ENCODE data around the gene GRID1.
A peak's percentile ranks its signal among the peaks of the same experiment; 100 is the strongest.

The GRID1 gene

DNA sequence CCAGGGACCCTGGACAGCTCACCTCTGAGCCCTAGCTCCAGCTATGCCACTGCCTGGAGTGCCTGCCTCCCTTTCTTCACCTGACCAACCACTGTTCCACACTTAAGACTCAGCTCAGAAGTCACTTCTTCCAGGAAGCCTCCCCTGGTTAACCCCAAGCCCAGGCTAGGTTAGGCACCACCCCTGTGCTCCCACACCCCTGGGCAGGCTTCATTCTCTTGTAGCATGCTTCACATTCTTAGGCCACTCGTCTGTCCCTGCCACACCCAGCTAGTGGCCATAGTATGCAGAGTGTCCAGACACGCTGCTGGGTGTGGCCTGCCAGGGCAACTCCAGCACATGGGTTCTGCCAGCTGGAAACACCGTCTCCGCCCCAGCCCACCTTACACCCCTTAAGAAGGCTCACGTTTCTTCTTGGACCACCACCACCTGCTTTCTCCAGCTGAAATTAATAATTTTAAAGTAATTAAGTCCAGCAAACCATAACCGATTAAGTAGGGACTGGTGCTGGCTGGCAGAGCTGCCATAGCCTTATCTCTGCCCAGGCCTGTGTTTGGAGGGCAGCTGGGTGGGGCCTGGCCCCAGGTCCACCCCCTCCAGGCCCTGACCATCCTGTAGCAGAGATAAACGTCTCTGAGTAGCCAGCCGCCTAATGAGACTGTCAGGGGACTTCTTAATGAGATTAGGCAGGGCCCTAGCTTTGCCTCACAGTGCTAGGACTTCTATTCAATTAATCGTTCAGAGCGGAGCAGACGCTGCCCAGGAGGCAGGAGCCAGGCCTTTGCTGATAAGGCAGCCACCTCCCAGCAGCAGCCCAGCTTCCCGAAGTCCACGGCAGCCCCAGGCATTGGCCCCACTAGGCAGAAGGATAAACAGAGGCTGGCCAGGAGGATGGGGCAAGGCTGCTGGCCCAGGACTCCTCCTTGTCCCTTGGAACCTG, 20.5 kb downstream of the GRID1 start:
- TF ChIP-seq, protein P1, sequence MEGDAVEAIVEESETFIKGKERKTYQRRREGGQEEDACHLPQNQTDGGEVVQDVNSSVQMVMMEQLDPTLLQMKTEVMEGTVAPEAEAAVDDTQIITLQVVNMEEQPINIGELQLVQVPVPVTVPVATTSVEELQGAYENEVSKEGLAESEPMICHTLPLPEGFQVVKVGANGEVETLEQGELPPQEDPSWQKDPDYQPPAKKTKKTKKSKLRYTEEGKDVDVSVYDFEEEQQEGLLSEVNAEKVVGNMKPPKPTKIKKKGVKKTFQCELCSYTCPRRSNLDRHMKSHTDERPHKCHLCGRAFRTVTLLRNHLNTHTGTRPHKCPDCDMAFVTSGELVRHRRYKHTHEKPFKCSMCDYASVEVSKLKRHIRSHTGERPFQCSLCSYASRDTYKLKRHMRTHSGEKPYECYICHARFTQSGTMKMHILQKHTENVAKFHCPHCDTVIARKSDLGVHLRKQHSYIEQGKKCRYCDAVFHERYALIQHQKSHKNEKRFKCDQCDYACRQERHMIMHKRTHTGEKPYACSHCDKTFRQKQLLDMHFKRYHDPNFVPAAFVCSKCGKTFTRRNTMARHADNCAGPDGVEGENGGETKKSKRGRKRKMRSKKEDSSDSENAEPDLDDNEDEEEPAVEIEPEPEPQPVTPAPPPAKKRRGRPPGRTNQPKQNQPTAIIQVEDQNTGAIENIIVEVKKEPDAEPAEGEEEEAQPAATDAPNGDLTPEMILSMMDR (conservative IDR thresholded peaks at IDR 0.05) = no peak
- no peak overlapping the region for H3K27ac ChIP-seq

DNA sequence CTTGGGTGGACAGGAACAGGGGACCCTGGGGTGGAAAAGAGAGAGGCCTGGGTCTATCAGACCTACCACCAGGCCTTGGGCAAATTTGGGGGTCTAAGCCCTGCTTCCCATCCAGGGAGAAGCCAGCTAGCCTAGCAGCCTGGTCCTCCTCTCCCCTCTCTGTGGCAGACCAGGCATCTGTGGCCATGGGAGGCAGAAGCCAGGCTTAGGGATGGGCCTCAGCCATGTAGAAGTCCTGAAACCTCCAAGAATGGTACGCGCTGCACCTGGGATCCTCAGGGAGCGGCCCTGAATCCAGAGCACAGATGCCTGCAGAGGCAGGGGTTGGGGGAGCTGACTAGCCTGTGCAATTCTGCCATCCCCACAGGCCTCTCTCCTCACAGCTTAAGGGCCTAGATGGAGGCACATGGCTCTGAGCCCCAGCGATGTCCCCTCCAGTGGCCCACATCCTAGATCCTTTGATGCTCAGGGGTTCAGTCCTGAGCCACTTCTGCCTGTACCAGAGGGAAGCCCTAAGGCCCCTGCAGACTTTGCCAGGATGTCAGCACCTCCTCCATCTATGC, 21.2 kb downstream of the GRID1 start:
- TF ChIP-seq, protein P1 (conservative IDR thresholded peaks at IDR 0.05) = no peak
- no peak overlapping the region for H3K27ac ChIP-seq

DNA sequence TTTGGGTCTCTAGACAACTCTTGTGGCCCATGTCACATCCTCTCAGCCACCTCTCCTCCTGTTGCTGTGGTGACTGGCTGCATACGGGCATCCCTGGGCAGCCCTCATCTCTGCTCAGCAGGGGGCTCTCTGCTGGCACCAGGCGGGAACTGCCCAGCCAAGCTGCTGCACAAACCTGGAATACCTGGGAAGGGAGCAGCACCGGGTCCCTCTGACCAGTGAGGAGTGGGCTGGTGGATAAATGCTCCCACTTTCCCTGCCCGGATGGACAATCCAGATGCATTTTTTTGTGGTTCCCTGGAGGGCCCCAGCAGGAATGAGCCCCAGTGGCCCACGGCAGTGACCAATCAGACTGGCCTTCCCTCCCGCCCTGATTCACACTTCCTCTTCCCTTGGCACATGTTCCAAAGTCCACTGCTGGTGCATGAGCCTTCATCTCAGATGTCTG, 21.9 kb downstream of the GRID1 start:
- TF ChIP-seq, protein P1 (conservative IDR thresholded peaks at IDR 0.05) = no peak
- no peak overlapping the region for H3K27ac ChIP-seq

DNA sequence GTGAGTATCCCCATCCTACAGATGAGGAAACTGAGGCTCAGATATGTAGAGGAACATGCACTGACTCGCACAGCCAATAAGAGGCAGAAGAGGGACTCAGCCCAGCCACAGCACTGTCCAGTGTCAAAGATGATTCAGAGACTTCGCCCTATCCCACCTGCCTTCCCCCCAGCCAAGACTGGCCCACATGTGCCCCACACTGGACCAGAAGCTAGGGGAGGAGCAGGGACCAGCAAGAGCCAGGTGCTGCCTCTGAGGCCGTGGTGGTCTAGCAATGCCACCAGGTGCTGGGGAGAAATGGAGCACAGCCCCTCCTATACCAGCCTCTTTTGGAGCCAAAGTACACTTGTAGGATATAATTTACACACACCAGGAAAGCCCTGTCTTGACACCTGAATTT, 22.3 kb downstream of the GRID1 start:
- peak overlapping the region; percentile 69; the same call in 1 of the 2 replicates for H3K27ac ChIP-seq

DNA sequence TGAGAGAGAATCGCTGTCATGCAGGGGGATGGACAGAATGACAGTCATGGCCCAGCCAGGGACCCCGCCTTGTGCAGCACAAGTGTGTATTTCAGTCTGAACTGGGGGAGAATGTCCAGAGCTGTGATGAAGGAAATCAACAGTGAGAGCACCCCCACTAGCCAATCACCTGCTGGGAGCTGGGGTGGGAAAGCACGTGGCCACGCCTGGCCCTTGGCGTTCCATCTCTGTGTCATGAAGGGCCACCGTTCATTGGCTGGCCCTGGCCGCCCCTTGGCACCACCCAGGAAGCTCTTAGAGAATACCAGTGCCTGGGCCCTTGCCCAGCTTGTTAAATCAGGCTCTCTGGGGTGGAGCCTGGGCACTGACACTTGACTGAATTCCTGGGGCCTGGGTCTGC, 22.8 kb downstream of the GRID1 start:
- H3K27ac ChIP-seq = peak overlapping the region; percentile 69
- TF ChIP-seq, protein P1 (conservative IDR thresholded peaks at IDR 0.05) = no peak

More for the DNA sequence above, 22.3 kb downstream of the GRID1 start:
- TF ChIP-seq, protein P1 (conservative IDR thresholded peaks at IDR 0.05) = no peak

DNA sequence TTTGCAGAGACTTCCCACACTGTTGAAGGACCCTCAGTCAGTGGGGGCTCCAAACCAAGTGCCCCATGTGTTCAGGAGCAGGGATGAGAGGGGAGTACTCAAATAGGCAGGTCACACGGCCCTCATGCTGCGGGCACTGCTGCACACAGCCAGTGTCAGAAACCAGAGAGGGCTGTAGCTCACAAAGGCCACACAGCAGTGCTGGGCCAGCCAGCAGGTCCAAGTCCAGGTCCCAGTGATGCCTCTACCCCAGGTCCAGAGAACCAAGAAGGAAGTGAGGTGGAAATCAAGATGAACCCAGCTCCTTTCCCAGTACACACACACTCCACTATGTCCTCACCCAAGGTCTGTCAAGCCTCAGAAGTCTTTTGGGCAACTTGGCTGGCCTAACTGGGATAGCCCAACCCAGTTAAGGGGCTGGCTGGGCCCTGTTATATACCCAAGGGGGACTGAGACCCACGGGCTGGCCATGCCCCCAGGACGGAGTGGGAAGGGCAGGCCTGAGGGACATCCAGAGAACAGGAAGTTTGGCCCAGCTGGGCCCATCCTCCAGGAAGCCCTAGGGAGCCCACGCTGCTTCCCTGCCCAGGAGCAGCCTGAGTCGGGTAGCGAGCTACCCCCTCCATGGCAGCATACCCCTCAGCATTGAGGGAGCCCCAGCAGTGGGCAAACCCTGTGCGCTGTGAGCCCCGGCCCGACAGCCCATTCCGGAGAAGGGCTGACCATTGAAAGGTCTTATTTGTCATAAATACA, 24.3 kb downstream of the GRID1 start:
- peak overlapping the region; percentile 69 for H3K27ac ChIP-seq
- TF ChIP-seq, protein P1 (conservative IDR thresholded peaks at IDR 0.05) = no peak

DNA sequence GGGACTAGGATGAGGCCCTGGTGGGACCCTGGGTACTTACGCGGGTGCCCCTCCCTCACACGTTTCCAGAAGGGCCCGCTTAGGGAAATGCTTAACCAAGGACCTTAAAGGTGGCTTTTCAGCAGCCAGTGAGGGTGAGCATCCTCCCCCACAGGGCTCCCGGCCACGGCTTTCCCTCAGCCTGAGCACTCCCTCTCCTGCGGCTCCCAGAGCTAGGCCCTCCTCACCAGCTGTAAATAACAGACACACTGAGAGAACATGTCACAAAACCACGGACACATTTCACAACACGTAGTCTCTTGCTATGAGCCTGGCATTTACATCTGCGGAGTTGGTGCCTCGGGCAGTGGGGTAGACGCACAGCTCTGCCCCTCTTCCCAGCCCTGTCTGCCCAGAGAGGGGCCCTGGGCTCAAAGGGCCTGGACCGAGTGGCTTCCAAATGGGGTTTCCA, 25.2 kb downstream of the GRID1 start:
- TF ChIP-seq, protein P1 (conservative IDR thresholded peaks at IDR 0.05) = no peak

More for the DNA sequence above, 25.2 kb downstream of the GRID1 start:
- no peak overlapping the region; the same call in 1 of the 2 replicates for H3K27ac ChIP-seq
